VCaP (cell line): ENCODE measurements around the gene NPAS2.
A peak's percentile ranks its signal among the peaks of the same experiment; 100 is the strongest.

Experiments used
- H3K27ac ChIP-seq: fragments of 450-650 bp; 2 replicates; pipeline ENCODE4 v1.5.1; 2017
- CTCF ChIP-seq: fragments of 450-650 bp; conservative IDR thresholded peaks from 2 replicates; pipeline ENCODE4 v1.5.1; 2017; ENCODE audit warnings: mild to moderate bottlenecking, moderate library complexity

NPAS2 gene

DNA sequence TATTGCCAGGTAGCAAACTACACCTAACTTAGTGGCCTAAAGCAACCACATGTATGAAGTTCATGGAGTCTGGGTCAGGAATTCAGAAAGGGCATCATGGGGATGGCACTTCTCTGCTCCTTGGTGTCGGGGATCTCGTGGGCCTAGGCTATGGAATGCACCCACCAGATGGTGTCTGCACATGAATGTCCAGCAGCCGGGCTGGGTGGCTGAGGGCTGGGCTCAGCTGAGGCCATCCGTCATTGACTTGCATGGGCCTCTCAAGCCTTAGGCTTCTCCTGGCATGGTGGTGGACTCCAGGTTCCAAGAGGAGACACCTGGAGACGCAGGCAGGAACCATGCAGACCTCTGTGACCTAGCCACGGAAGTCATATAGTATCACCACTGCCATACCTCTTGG lies 156.1 kb downstream of the NPAS2 start:
- no peak for TF ChIP-seq CTCF
- H3K27ac ChIP-seq, result no peak overlapping the region

DNA sequence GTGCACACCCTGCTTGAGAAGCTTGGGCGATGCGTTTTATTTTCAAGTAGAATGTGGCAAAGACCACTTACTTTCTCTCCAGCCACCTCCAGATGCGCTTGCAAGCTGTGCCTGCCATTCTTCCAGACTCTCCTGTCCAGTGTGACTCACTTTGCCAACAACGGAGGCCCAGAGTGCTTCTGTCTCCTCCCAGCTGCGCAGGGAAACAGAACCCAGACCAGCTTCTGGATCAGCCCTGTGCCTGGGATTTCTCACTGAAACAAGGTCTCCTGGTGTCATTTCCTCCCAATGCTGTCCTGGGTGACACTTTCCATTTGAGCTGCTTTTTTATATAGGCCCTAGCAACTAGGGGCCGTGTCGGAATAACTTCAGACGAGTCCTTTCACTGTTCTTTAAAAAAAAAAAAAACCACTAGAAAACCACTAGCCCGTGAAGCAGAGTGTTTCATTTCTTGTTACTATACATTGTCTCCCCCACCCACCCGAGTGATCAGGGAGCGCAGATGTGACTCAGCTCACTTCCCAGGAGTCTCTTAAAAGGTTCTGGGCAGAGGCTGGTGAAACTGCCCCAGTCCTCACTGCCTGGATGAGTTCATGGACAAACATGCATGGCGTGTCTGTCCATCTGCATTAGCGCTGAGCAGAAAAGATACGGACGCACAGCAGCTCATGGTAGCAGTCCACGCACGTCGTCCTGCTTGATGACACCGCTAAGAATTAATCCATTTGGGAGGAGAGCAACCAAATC lies 156.9 kb downstream of the NPAS2 start:
- no peak overlapping the region for H3K27ac ChIP-seq
- no peak for TF ChIP-seq CTCF

GRCh38 chr2:100977511-100977910 lies 157.6 kb downstream of the NPAS2 start:
- TF ChIP-seq CTCF, result no peak
- no peak overlapping the region for H3K27ac ChIP-seq

GRCh38 chr2:100978582-100979191 lies 158.7 kb downstream of the NPAS2 start:
- H3K27ac ChIP-seq, result peak overlapping the region; percentile 9; the same call in 1 of the 2 replicates
- no peak for TF ChIP-seq CTCF

DNA sequence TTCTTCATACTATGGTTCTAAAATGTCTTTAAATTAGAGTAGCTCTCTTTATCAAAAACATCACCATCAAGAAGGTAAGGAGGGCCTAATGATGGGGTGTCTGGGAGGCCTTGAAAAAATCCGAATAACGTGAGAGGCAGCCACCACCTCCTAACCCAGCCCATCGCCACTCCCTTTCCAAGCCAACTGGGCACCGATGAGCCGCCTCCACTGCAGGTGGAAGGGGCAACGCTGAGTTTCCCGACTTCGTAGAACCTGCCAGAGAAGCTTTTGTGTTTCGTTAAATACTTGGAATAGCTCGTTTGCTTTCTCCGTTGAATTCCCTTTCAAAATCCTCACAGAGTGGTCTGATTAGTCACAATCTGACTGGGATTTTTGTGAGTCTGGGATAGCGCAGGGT lies 160.1 kb downstream of the NPAS2 start:
- H3K27ac ChIP-seq, result no peak overlapping the region
- TF ChIP-seq CTCF, result no peak

- H3K27ac ChIP-seq, result no peak overlapping the region
- TF ChIP-seq CTCF, result no peak
These were observed 161.1 kb downstream of the NPAS2 start for GRCh38 chr2:100981011-100981410.

GRCh38 chr2:100982431-100982861 lies 162.5 kb downstream of the NPAS2 start:
- no peak for TF ChIP-seq CTCF
- no peak overlapping the region for H3K27ac ChIP-seq
